ENCODE measurements around the gene PCDH9. TPM values are rescaled to one million over a fixed set of nuclear protein-coding genes. Genes with fewer than 3 reads are reported as not detected.

The PCDH9 gene
- total and polyA plus RNA-seq, 2 of the 13 experiments (the other 11 are each of a cell fraction or from before 2014, with no cell fraction given) = 0.09 TPM; not detected in 1

DNA sequence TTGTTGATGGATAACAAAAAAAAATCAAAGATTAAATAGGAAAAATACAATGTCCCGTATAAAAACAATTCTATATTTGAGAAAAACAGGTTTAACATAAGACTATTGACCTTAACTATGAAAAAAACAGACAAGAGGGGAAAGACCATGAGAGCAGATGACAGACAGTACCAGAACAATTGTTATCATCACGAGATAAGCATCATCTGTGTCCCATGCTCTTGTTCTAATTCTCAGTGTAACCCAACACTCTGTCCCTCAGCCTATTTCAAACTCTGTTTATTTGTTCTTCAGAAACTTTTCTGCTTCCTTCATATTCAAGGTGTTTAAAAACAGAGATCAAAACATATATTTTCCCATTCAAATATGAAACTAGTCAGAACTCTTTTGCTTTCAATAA, 216.4 kb downstream of the PCDH9 start:
- Histone ChIP-seq H4K20me1 (ENCODE audit: insufficient read depth, low read length) (no peaks in the 10 kb centered on the region), H3K4me2 (ENCODE audit: low read depth, low read length) (no peak overlapping the region), H3K4me1 (ENCODE audit: insufficient read depth, low read length) (no peaks in the 10 kb centered on the region), H3K27ac (ENCODE audit: extremely low read length, insufficient read depth, low read length) (no peak overlapping the region), H3K27me3 (ENCODE audit: control insufficient read depth in 1 of 2, insufficient read depth in 2 of 2, low read length in 2 of 2) (no peaks in the 10 kb centered on the region), H3K79me2 (ENCODE audit: insufficient read depth, low read length) (no peaks in the 10 kb centered on the region), H3K9ac (ENCODE audit: insufficient read depth, low read depth, low read length) (no peak overlapping the region), H3K36me3 (replicated peaks in 1 of 2; ENCODE audit: control insufficient read depth in 1 of 2, insufficient read depth in 2 of 2, low read length in 2 of 2) (no peaks in the 10 kb centered on the region), H2AFZ (ENCODE audit: low read length) (no peak overlapping the region), H3K9me3 (ENCODE audit: low read length) (no peaks in the 10 kb centered on the region), H3K4me3 (replicated peaks in 1 of 3; ENCODE audit: insufficient read depth in 1 of 3, low read depth in 2 of 3, low read length in 3 of 3) (no peak overlapping the region)
- intact Hi-C loops (cut with micrococcal nuclease; ENCODE audit: unreplicated experiment) = no loop called here
- 1% methylated on average over 2 of the region's 2 CpGs for WGBS (ENCODE audit: low lambda C conversion rate)
- TF ChIP-seq HOXD1 (CRISPR knock-in tag; IDR thresholded peaks at IDR 0.05) (no peak), JUND (CRISPR knock-in tag; IDR thresholded peaks at IDR 0.05) (no peak), PRMT3 (CRISPR knock-in tag; IDR thresholded peaks at IDR 0.05; ENCODE audit: borderline replicate concordance, low read depth) (no peak), NBN (conservative IDR thresholded peaks at IDR 0.05) (no peak), SIX1 (CRISPR knock-in tag; IDR thresholded peaks at IDR 0.05; ENCODE audit: borderline replicate concordance) (no peak), RARA (CRISPR knock-in tag; IDR thresholded peaks at IDR 0.05) (no peak), BCL6 (CRISPR knock-in tag; IDR thresholded peaks at IDR 0.05) (no peak), KDM3A (CRISPR knock-in tag; IDR thresholded peaks at IDR 0.05; ENCODE audit: low read depth) (no peak), REST (IDR thresholded peaks at IDR 0.05; ENCODE audit: borderline replicate concordance in 1 of 2, low read depth in 1 of 2, low read length in 2 of 2) (no peak), SMAD3 (CRISPR knock-in tag; IDR thresholded peaks at IDR 0.05) (no peak), ETV5 (CRISPR knock-in tag; IDR thresholded peaks at IDR 0.05; ENCODE audit: borderline replicate concordance) (no peak), ZMYM3 (CRISPR knock-in tag; IDR thresholded peaks at IDR 0.05) (no peak)
- no TSS peak for BruUV-seq (replicated peaks)
- FAIRE-seq (no peak), ATAC-seq (no peak), DNase-seq (ENCODE audit: low spot score) (no peak)
- ChIA-PET CTCF (ENCODE audit: low intra/inter-chr PET ratio, low total read pairs) (no interaction called here), POLR2A (no interaction called here)
- in situ Hi-C loops (cut with HindIII; ENCODE audit: extremely low pct_ligation_motif_present, low pct_unique_long_range_greater_than_20kb) = no loop called here
